GM23248 (cell line): ENCODE measurements around the gene LIMCH1. TPM values are rescaled to one million over a fixed set of nuclear protein-coding genes. Genes with fewer than 3 reads are reported as not detected.
A peak's percentile ranks its signal among the peaks of the same experiment; 100 is the strongest.

ENCODE experiments used
- DNase-seq: peaks from one replicate; pipeline ENCODE4 v3.0.0-alpha.2; 2015
- H2AFZ ChIP-seq: fragments of 200-600 bp; sonication (generic); 2 replicates; pipeline ENCODE4 v1.6.1; 2016; ENCODE audit warnings: antibody characterized with exemption
- H3F3A ChIP-seq: fragments of 200-600 bp; sonication (generic); 2 replicates; pipeline ENCODE4 v1.6.1; 2016; ENCODE audit warnings: mild to moderate bottlenecking, antibody characterized with exemption, mixed run types; ENCODE audit not compliant: insufficient read depth
- H3K27ac ChIP-seq: fragments of 200-600 bp; sonication (generic); 2 replicates; pipeline ENCODE4 v1.5.1; 2016; ENCODE audit warnings: mild to moderate bottlenecking
- H3K27me3 ChIP-seq: fragments of 200-600 bp; sonication (generic); replicated peaks from 2 replicates; pipeline ENCODE4 v1.6.1; 2016; ENCODE audit warnings: mild to moderate bottlenecking; ENCODE audit not compliant: insufficient read depth
- H3K36me3 ChIP-seq: fragments of 200-600 bp; sonication (generic); 2 replicates; pipeline ENCODE4 v1.6.1; 2016; ENCODE audit warnings: low read depth, mild to moderate bottlenecking
- H3K4me1 ChIP-seq: fragments of 200-600 bp; sonication (generic); 2 replicates; pipeline ENCODE4 v1.6.1; 2016; ENCODE audit warnings: mild to moderate bottlenecking; ENCODE audit not compliant: insufficient read depth
- H3K4me2 ChIP-seq: fragments of 200-600 bp; sonication (generic); one replicate; pipeline ENCODE4 v1.6.1; 2016; ENCODE audit warnings: mild to moderate bottlenecking; ENCODE audit not compliant: unreplicated experiment
- H3K4me3 ChIP-seq: fragments of 200-600 bp; sonication (generic); 2 replicates; pipeline ENCODE4 v1.5.1; 2016; ENCODE audit warnings: mild to moderate bottlenecking
- H3K79me2 ChIP-seq: fragments of 200-600 bp; sonication (generic); 2 replicates; pipeline ENCODE4 v1.6.1; 2016; ENCODE audit warnings: mild to moderate bottlenecking; ENCODE audit not compliant: insufficient read depth
- H3K9ac ChIP-seq: fragments of 200-600 bp; sonication (generic); 2 replicates; pipeline ENCODE4 v1.6.1; 2016; ENCODE audit warnings: mild to moderate bottlenecking
- H3K9me2 ChIP-seq: fragments of 200-600 bp; sonication (generic); 2 replicates; pipeline ENCODE4 v1.6.1; 2016; ENCODE audit warnings: mixed run types, mild to moderate bottlenecking, moderate library complexity; ENCODE audit not compliant: insufficient read depth
- H3K9me3 ChIP-seq: fragments of 200-600 bp; sonication (generic); one replicate; pipeline ENCODE4 v1.6.1; 2017; ENCODE audit warnings: low read depth
- H4K20me1 ChIP-seq: fragments of 200-600 bp; sonication (generic); 2 replicates; pipeline ENCODE4 v1.6.0; 2016; ENCODE audit not compliant: insufficient read depth
- EZH2 ChIP-seq: fragments of 200-600 bp; sonication (generic); IDR thresholded peaks from 2 replicates; pipeline ENCODE4 v1.6.1; 2018; ENCODE audit warnings: antibody characterized with exemption, mild to moderate bottlenecking; ENCODE audit not compliant: insufficient read depth, poor library complexity, severe bottlenecking
- EZH2phosphoT487 ChIP-seq: fragments of 200-600 bp; sonication (generic); IDR thresholded peaks from 2 replicates; pipeline ENCODE4 v1.6.1; 2018; ENCODE audit warnings: antibody characterized with exemption, moderate library complexity, mild to moderate bottlenecking, low read depth; ENCODE audit not compliant: insufficient read depth
- WGBS, 2 experiments: methylation state at CpG; one replicate each; pipeline ENCODE4 v1.1.6; 2015 to 2017; ENCODE audit warnings: low lambda C conversion rate in 2 of 2, low coverage in 1 of 2; ENCODE audit errors: missing lambda C conversion rate in 2 of 2; 5-methylcytosine and 5-hydroxymethylcytosine counted together
- in situ Hi-C: fragments of 300-500 bp; cut with MboI; formaldehyde crosslinking; loops from 2 replicates; pipeline ENCODE4 v1.15.0; 2020
- polyA plus RNA-seq: library from polyadenylated mRNA; unstranded; fragments of >200 nt; fragmentation: Nextera tagmentation; extraction: Ambion mirVana; gene quantifications from 2 replicates; pipeline ENCODE4 v1.2.1, GENCODE V29; 2016
- total RNA-seq: library from RNA; depleted of rRNA; stranded (reverse); fragments of >200 nt; shearing (Covaris generic); gene quantifications from 2 replicates; pipeline ENCODE4 v1.2.3, GENCODE V29; 2014

The LIMCH1 gene
- total and polyA plus RNA-seq, 2 experiments from 2014 or later: 17.4 to 22.2 TPM

DNA sequence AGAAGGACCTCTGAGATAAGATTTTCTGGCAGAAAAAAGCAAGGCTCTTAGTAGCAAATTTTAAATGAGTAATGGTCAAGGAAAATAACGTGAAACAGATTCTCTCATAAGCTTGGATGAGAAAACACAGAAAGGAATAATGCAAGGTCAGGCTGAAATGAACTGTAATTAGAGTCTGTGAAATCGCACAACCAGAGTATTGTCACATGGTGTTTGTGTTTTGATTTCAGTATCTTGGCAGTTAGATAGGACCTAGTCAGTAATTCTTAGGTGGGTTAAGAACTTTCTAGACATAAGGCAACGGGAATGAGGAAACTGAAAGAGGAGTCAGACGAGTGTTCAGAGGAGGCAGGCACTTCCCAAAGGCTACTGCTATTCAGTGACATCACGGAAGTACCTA is 34.6 kb downstream of the LIMCH1 start:
- Histone ChIP-seq H3F3A (no peaks in the 10 kb centered on the region), H4K20me1 (no peaks in the 10 kb centered on the region), H3K9ac (no peak overlapping the region), H3K27ac (no peak overlapping the region), H3K9me2 (no peaks in the 10 kb centered on the region), H3K4me1 (peaks cover 16% of the 10 kb centered on the region), H3K79me2 (no peaks in the 10 kb centered on the region), H3K4me2 (no peak overlapping the region), H3K4me3 (no peak overlapping the region), H2AFZ (no peak overlapping the region), H3K9me3 (no peaks in the 10 kb centered on the region), H3K36me3 (no peaks in the 10 kb centered on the region), H3K27me3 (no peaks in the 10 kb centered on the region)
- WGBS, 2 experiments: 26 to 33% methylated on average over 5 of the region's 5 CpGs
- in situ Hi-C loops: no loop called here
- no peak for TF ChIP-seq EZH2phosphoT487
- no peak for TF ChIP-seq EZH2
- peak; percentile 16 for DNase-seq

DNA sequence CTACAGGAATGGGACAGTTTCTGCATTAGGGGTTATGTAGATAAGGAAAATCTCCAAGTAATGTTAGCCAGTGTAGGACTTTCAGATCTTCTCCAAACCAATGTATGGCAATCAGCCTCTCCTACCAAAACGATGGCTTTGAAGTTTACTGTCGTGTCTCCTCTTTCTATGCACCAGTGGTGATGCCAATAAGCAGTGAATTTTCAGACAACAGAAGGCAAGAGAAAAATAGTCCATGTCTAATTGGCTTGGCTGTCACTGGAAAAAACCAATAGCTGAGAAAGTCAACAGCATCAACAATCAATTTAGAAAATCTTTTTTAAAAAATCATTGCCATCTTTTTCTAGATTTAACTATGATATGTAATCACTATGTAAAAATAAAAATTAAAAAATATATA is 35.0 kb downstream of the LIMCH1 start:
- H3K4me3 ChIP-seq: no peak overlapping the region
- no peaks in the 10 kb centered on the region for H3K9me3 ChIP-seq
- H3K36me3 ChIP-seq: no peaks in the 10 kb centered on the region
- no peak overlapping the region for H3K9ac ChIP-seq
- no peak overlapping the region for H3K27ac ChIP-seq
- H3K4me1 ChIP-seq: peaks cover 16% of the 10 kb centered on the region
- H3F3A ChIP-seq: no peaks in the 10 kb centered on the region
- WGBS, 2 experiments: 3 to 14% methylated on average over 2 of the region's 2 CpGs
- no peaks in the 10 kb centered on the region for H3K27me3 ChIP-seq
- TF ChIP-seq EZH2phosphoT487: no peak
- no peak for TF ChIP-seq EZH2
- no peak overlapping the region for H2AFZ ChIP-seq
- H3K9me2 ChIP-seq: no peaks in the 10 kb centered on the region
- no peak for DNase-seq
- in situ Hi-C loops: no loop called here
- H3K79me2 ChIP-seq: no peaks in the 10 kb centered on the region
- H3K4me2 ChIP-seq: no peak overlapping the region
- H4K20me1 ChIP-seq: no peaks in the 10 kb centered on the region

DNA sequence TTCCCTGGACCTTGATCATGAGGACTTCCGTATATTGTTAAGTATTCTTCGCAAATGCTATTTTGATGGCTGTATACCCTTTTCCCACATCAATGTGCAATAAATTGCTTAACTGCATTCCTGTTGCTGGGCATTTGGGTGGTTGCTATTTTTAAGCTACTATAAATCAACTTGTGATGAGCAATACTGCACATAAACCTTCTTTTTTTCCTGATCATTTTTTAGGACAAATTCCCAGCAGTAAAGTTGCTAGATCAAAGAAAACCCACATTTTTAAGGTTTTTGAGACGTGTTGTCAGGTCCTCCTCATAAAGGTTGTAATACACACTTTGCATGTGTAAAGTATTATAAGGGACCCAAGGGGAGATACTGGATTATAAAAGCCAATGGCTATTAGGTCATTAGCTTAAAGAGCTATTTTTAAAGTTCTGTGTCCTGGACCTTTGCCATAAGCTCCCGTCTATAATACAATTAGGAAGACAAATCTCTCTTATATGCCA is 35.6 kb downstream of the LIMCH1 start:
- in situ Hi-C loops: no loop called here
- Histone ChIP-seq H3K4me3 (no peak overlapping the region), H3K27me3 (no peaks in the 10 kb centered on the region), H3K4me2 (peak overlapping the region; percentile 38), H3K36me3 (no peaks in the 10 kb centered on the region), H3K79me2 (no peaks in the 10 kb centered on the region), H3F3A (no peaks in the 10 kb centered on the region), H3K9me3 (no peaks in the 10 kb centered on the region), H3K27ac (0 out of 2 replicates have a peak overlapping the region, but pooled peaks have one; percentile 9), H4K20me1 (no peaks in the 10 kb centered on the region), H3K9ac (no peak overlapping the region), H3K4me1 (peaks cover 16% of the 10 kb centered on the region), H2AFZ (no peak overlapping the region), H3K9me2 (no peaks in the 10 kb centered on the region)
- peak; percentile 47 for DNase-seq
- no peak for TF ChIP-seq EZH2
- TF ChIP-seq EZH2phosphoT487: no peak
- 38 to 40% methylated on average over 4 of the region's 4 CpGs for WGBS, 2 experiments

DNA sequence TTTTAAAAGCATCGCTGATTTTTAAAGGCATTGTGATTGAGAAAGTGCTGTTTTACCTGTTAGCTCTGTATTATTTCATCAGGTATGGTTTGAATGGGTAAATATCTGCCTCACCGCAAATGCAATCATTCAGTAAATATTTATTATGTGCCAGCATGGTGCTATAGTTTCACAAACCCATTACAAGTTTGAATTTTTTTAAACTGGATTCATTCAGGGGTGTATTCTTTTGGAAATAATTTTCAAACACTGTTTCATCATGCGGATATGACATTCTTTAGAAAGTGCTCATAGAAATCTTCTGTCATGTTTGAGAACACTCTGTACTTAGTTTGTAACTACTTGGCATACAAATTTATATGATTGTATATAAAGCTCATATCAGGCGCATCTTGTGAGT is 37.2 kb downstream of the LIMCH1 start:
- H3K36me3 ChIP-seq: no peaks in the 10 kb centered on the region
- 36 to 44% methylated on average over 4 of the region's 4 CpGs for WGBS, 2 experiments
- H3K27me3 ChIP-seq: no peaks in the 10 kb centered on the region
- DNase-seq: peak; percentile 24
- in situ Hi-C loops: no loop called here
- no peak overlapping the region for H3K4me2 ChIP-seq
- H3K4me1 ChIP-seq: peaks cover 16% of the 10 kb centered on the region
- no peaks in the 10 kb centered on the region for H4K20me1 ChIP-seq
- H3K9me3 ChIP-seq: no peaks in the 10 kb centered on the region
- no peak for TF ChIP-seq EZH2phosphoT487
- no peak for TF ChIP-seq EZH2
- no peak overlapping the region for H3K27ac ChIP-seq
- no peaks in the 10 kb centered on the region for H3K9me2 ChIP-seq
- no peak overlapping the region for H3K9ac ChIP-seq
- H2AFZ ChIP-seq: no peak overlapping the region
- no peaks in the 10 kb centered on the region for H3F3A ChIP-seq
- H3K79me2 ChIP-seq: no peaks in the 10 kb centered on the region
- H3K4me3 ChIP-seq: no peak overlapping the region

DNA sequence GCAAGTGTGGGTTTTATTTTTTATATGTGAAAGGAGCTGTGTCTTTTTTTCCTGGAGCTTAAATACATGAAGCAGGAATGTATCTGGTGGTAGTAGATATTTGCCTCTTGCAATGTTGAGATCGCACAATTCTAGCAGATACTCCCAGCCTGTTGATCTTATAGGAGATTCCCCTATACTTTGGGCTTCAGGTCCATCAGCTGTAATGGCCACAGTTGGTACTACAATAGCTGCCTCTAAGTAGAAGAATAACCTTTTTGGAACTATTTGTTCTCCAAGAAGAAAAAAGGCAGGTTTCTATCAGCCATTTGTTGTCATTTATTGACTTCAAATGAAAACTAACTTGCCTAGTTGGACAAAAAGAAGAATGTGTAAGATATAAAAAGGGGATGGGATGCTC is 37.7 kb downstream of the LIMCH1 start:
- no peaks in the 10 kb centered on the region for H3F3A ChIP-seq

More for the DNA sequence above, 37.7 kb downstream of the LIMCH1 start:
- no peaks in the 10 kb centered on the region for H3K79me2 ChIP-seq
- TF ChIP-seq EZH2: no peak
- DNase-seq: no peak
- no peaks in the 10 kb centered on the region for H3K36me3 ChIP-seq
- WGBS, 2 experiments: 76 to 96% methylated on average over 1 of the region's 1 CpG
- in situ Hi-C loops: no loop called here
- H3K27ac ChIP-seq: no peak overlapping the region
- no peaks in the 10 kb centered on the region for H3K9me2 ChIP-seq
- H3K4me1 ChIP-seq: peaks cover 16% of the 10 kb centered on the region
- H3K27me3 ChIP-seq: no peaks in the 10 kb centered on the region
- H3K4me2 ChIP-seq: no peak overlapping the region
- H3K4me3 ChIP-seq: no peak overlapping the region
- no peaks in the 10 kb centered on the region for H4K20me1 ChIP-seq
- no peak overlapping the region for H2AFZ ChIP-seq
- H3K9ac ChIP-seq: no peak overlapping the region
- no peaks in the 10 kb centered on the region for H3K9me3 ChIP-seq
